PC-3 (cell line): Measurements from ENCODE around the gene AGBL3.

Experiments
- CTCF ChIP-seq: fragments of 300-600 bp; sonication (generic); conservative IDR thresholded peaks from 2 replicates; pipeline ENCODE4 v1.5.1; 2017; ENCODE audit warnings: antibody characterized with exemption, low read depth, mild to moderate bottlenecking, low read length
- EZH2 ChIP-seq: fragments of 300-600 bp; sonication (generic); IDR thresholded peaks from one replicate; pipeline ENCODE4 v1.6.1; 2017; ENCODE audit warnings: antibody characterized with exemption, mild to moderate bottlenecking, low read length; ENCODE audit not compliant: unreplicated experiment
- EZH2phosphoT487 ChIP-seq: fragments of 300-600 bp; sonication (generic); IDR thresholded peaks from 2 replicates; pipeline ENCODE4 v1.6.1; 2018; ENCODE audit warnings: mild to moderate bottlenecking, antibody characterized with exemption, low read length, borderline replicate concordance

- no peak for TF ChIP-seq CTCF
- no peak for TF ChIP-seq EZH2phosphoT487
- TF ChIP-seq EZH2 = no peak
These were observed 181.1 kb downstream of the AGBL3 start for GRCh38 chr7:135167365-135167917.
